ENCODE results near the gene SNU13. TPM values are rescaled to one million over a fixed set of nuclear protein-coding genes. Genes with fewer than 3 reads are reported as not detected.

SNU13 gene
- total RNA-seq, 1 experiment from 2014 or later: 223 TPM

DNA sequence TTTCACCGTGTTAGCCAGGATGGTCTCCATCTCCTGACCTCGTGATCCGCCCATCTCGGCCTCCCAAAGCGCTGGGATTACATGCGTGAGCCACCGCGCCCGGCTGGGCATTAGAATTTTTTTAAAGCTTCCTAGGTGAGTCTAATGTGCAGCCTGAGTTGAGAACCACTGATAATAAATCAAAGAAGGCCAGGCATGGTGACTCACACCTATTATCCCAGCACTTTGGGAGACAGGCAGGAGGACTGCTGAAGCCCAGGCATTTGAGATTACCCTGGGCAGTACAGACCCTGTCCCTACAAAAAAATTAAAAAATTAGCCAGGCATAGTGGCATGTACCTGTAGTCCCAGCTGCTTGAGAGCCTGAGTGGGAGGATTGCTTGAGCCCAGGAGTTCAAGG, 24.3 kb upstream of the SNU13 start:
- TF ChIP-seq, protein P1, sequence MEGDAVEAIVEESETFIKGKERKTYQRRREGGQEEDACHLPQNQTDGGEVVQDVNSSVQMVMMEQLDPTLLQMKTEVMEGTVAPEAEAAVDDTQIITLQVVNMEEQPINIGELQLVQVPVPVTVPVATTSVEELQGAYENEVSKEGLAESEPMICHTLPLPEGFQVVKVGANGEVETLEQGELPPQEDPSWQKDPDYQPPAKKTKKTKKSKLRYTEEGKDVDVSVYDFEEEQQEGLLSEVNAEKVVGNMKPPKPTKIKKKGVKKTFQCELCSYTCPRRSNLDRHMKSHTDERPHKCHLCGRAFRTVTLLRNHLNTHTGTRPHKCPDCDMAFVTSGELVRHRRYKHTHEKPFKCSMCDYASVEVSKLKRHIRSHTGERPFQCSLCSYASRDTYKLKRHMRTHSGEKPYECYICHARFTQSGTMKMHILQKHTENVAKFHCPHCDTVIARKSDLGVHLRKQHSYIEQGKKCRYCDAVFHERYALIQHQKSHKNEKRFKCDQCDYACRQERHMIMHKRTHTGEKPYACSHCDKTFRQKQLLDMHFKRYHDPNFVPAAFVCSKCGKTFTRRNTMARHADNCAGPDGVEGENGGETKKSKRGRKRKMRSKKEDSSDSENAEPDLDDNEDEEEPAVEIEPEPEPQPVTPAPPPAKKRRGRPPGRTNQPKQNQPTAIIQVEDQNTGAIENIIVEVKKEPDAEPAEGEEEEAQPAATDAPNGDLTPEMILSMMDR (conservative IDR thresholded peaks at IDR 0.05; ENCODE audit: low read depth, low read length): no peak
- no peak for TF ChIP-seq EZH2 (IDR thresholded peaks at IDR 0.05; ENCODE audit: borderline replicate concordance, low read depth, low read length, poor library complexity, severe bottlenecking)
- ChIA-PET POLR2A (ENCODE audit: low non-redundant PET) (no interaction called here), CTCF (no interaction called here)
- BruUV-seq (replicated peaks): no TSS peak
- intact Hi-C loops (cut with micrococcal nuclease; ENCODE audit: unreplicated experiment): no loop called here
- H3K27me3 ChIP-seq (replicated peaks; ENCODE audit: insufficient read depth, low read depth, low read length, poor library complexity): no peaks in the 10 kb centered on the region
- DNase-seq (ENCODE audit: low spot score): no peak
- no peaks in the 10 kb centered on the region for H3K36me3 ChIP-seq (ENCODE audit: insufficient read depth, low read length, poor library complexity, severe bottlenecking)
- H3K9me3 ChIP-seq (ENCODE audit: low read depth, low read length, poor library complexity, severe bottlenecking): no peaks in the 10 kb centered on the region
- no peak overlapping the region for H3K4me3 ChIP-seq (ENCODE audit: low read depth, low read length, poor library complexity, severe bottlenecking)
- no peaks in the 10 kb centered on the region for H3K4me1 ChIP-seq (ENCODE audit: insufficient read depth, low read length, poor library complexity, severe bottlenecking)
- H3K27ac ChIP-seq (ENCODE audit: low read depth, low read length, poor library complexity, severe bottlenecking): no peak overlapping the region

DNA sequence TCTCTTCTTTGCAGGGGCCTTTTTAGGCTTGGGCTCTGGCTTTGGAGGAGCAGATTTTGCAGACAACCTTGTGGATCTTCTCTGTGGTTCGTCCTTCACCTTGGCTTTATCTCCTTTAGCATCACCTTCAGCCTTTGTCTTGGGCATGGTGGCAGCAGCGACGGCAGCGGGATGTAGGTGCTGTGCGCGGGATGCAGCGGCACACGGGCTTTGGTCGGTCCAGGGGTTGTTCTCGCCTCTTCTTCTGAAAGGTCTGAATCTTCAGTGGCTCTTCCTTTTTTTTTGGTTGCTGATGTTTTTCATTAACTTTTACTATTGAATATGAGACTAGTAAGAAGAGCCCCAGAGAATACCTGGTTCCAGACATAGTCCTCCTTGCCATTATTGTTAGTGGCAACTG, 20.7 kb upstream of the SNU13 start:
- Histone ChIP-seq H3K27ac (ENCODE audit: low read depth, low read length, poor library complexity, severe bottlenecking) (no peak overlapping the region), H3K27me3 (replicated peaks; ENCODE audit: insufficient read depth, low read depth, low read length, poor library complexity) (no peaks in the 10 kb centered on the region), H3K4me3 (ENCODE audit: low read depth, low read length, poor library complexity, severe bottlenecking) (no peak overlapping the region), H3K36me3 (ENCODE audit: insufficient read depth, low read length, poor library complexity, severe bottlenecking) (no peaks in the 10 kb centered on the region), H3K9me3 (ENCODE audit: low read depth, low read length, poor library complexity, severe bottlenecking) (no peaks in the 10 kb centered on the region), H3K4me1 (ENCODE audit: insufficient read depth, low read length, poor library complexity, severe bottlenecking) (no peaks in the 10 kb centered on the region)
- DNase-seq (ENCODE audit: low spot score): no peak
- ChIA-PET POLR2A (ENCODE audit: low non-redundant PET) (no interaction called here), CTCF (no interaction called here)
- no peak for TF ChIP-seq EZH2 (IDR thresholded peaks at IDR 0.05; ENCODE audit: borderline replicate concordance, low read depth, low read length, poor library complexity, severe bottlenecking)
- TF ChIP-seq, protein P1 (conservative IDR thresholded peaks at IDR 0.05; ENCODE audit: low read depth, low read length): no peak
- intact Hi-C loops (cut with micrococcal nuclease; ENCODE audit: unreplicated experiment): no loop called here
- BruUV-seq (replicated peaks): no TSS peak

DNA sequence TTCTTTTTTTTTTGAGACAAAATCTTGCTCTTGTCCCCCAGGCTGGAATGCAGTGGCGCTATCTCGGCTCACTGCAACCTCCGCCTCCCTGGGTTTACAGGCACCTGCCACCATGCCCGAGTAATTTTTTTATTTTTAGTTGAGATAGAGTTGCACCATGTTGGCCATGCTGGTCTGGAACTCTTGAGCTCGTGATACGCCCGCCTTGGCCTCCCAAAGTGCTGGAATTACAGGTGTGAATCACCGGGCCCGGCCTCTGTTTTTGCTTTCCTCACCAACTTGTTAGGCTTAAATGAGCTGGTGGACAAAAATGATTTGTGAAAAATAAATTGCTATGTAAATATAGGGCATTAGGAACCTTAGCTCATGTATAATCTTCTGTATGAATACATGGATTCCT, 14.1 kb upstream of the SNU13 start:
- ChIA-PET CTCF (no interaction called here), POLR2A (ENCODE audit: low non-redundant PET) (interaction anchor here (0.6 kb wide), 1 partner anchor 53 kb away, joined by 5 read pairs; no protein-coding TSS in a partner anchor)
- Histone ChIP-seq H3K27ac (ENCODE audit: low read depth, low read length, poor library complexity, severe bottlenecking) (no peak overlapping the region), H3K9me3 (ENCODE audit: low read depth, low read length, poor library complexity, severe bottlenecking) (no peaks in the 10 kb centered on the region), H3K36me3 (ENCODE audit: insufficient read depth, low read length, poor library complexity, severe bottlenecking) (no peaks in the 10 kb centered on the region), H3K27me3 (replicated peaks; ENCODE audit: insufficient read depth, low read depth, low read length, poor library complexity) (no peaks in the 10 kb centered on the region), H3K4me3 (ENCODE audit: low read depth, low read length, poor library complexity, severe bottlenecking) (no peak overlapping the region), H3K4me1 (ENCODE audit: insufficient read depth, low read length, poor library complexity, severe bottlenecking) (peaks cover under 1% of the 10 kb centered on the region)
- intact Hi-C loops (cut with micrococcal nuclease; ENCODE audit: unreplicated experiment): no loop called here
- no TSS peak for BruUV-seq (replicated peaks)
- DNase-seq (ENCODE audit: low spot score): no peak
- TF ChIP-seq, protein P1 (conservative IDR thresholded peaks at IDR 0.05; ENCODE audit: low read depth, low read length): no peak
- no peak for TF ChIP-seq EZH2 (IDR thresholded peaks at IDR 0.05; ENCODE audit: borderline replicate concordance, low read depth, low read length, poor library complexity, severe bottlenecking)
